T-cell (primary cell): ENCODE results near the gene RPL7A. TPM values are rescaled to one million over a fixed set of nuclear protein-coding genes. Genes with fewer than 3 reads are reported as not detected.
A peak's percentile ranks its signal among the peaks of the same experiment; 100 is the strongest.

ENCODE experiments used
- ATAC-seq, 4 experiments: fragments of 200-7000 bp in 3 of 4; fragments of 150-1000 bp in 1 of 4; cut with Tn5 transposase; replicated peaks in 1 of 4; 1 replicate in 3 of 4; 2 replicates in 1 of 4; pipeline ENCODE4 v1.10.0; 2021; ENCODE audit warnings: moderate library complexity in 3 of 4, mild to moderate bottlenecking in 2 of 4, moderate number of reproducible peaks in 1 of 4
- CTCF ChIA-PET, 2 donors: fragments of 300-600 bp; sonication (Branson Sonifier 250); formaldehyde crosslinking; loops; one replicate each; lab custom pipeline; 2022; ENCODE audit warnings: antibody characterized with exemption in 2 of 2; lab: Charles Lee
- POLR2A ChIA-PET, 2 donors: fragments of 300-600 bp; sonication (Branson Sonifier 250); formaldehyde crosslinking; loops; one replicate each; lab custom pipeline; 2022; ENCODE audit warnings: antibody characterized with exemption in 2 of 2; lab: Charles Lee
- DNase-seq, 35 experiments: peaks; one replicate each; pipeline versions ENCODE4 v3.0.0 to v3.0.0-alpha.2; 2013 to 2023
- H3K27ac ChIP-seq: one replicate; pipeline ENCODE4 v1.5.1; 2013; ENCODE audit warnings: low read length
- H3K27me3 ChIP-seq, 2 experiments: replicated peaks in 1 of 2; 1 replicate in 1 of 2; 2 replicates in 1 of 2; pipeline versions ENCODE4 v1.6.1 to v1.7.0; 2013; ENCODE audit warnings: low read length in 1 of 2, mixed read lengths in 1 of 2; ENCODE audit not compliant: control insufficient read depth in 2 of 2, insufficient read depth in 2 of 2; ENCODE audit errors: extremely low read depth in 1 of 2
- H3K36me3 ChIP-seq, 2 donors: 1 replicate in 1 of 2; 2 replicates in 1 of 2; pipeline versions ENCODE4 v1.6.1 to v1.7.0; 2013; ENCODE audit warnings: low read length in 1 of 2; ENCODE audit not compliant: control insufficient read depth in 2 of 2, insufficient read depth in 1 of 2; ENCODE audit errors: extremely low read depth in 1 of 2
- H3K4me1 ChIP-seq, 2 experiments: 1 replicate in 1 of 2; 2 replicates in 1 of 2; pipeline versions ENCODE4 v1.6.1 to v1.7.0; 2013; ENCODE audit warnings: low read length in 2 of 2, mixed read lengths in 1 of 2; ENCODE audit not compliant: insufficient read depth in 2 of 2, control insufficient read depth in 1 of 2; ENCODE audit errors: extremely low read depth in 1 of 2
- H3K4me3 ChIP-seq, 2 donors: 1 replicate in 1 of 2; 2 replicates in 1 of 2; pipeline versions ENCODE4 v1.5.1 to v1.7.0; 2013; ENCODE audit warnings: mild to moderate bottlenecking in 2 of 2, low read length in 1 of 2, moderate library complexity in 1 of 2; ENCODE audit not compliant: control insufficient read depth in 1 of 2; ENCODE audit errors: extremely low read depth in 1 of 2
- H3K9me3 ChIP-seq: 2 replicates; pipeline ENCODE4 v1.7.0; 2013
- H3K27ac Mint-ChIP-seq, 2 donors: one replicate each; pipeline ENCODE4 v1.8.0; 2020 to 2021; ENCODE audit warnings: mild to moderate bottlenecking in 2 of 2, mixed read lengths in 2 of 2
- H3K27me3 Mint-ChIP-seq, 2 donors: one replicate each; pipeline ENCODE4 v1.8.0; 2021 to 2022; ENCODE audit warnings: mixed read lengths in 2 of 2
- H3K36me3 Mint-ChIP-seq: one replicate; pipeline ENCODE4 v1.8.0; 2021; ENCODE audit warnings: mixed read lengths
- H3K4me1 Mint-ChIP-seq, 3 donors: one replicate each; pipeline ENCODE4 v1.8.0; 2020 to 2022; ENCODE audit warnings: mixed read lengths in 3 of 3, mild to moderate bottlenecking in 1 of 3
- H3K4me3 Mint-ChIP-seq, 3 donors: one replicate each; pipeline ENCODE4 v1.8.0; 2020 to 2022; ENCODE audit warnings: mild to moderate bottlenecking in 3 of 3, mixed read lengths in 3 of 3, moderate library complexity in 3 of 3
- H3K9me3 Mint-ChIP-seq, 3 donors: one replicate each; pipeline ENCODE4 v1.8.0; 2020 to 2022; ENCODE audit warnings: mixed read lengths in 3 of 3
- WGBS: methylation state at CpG from one replicate; pipeline ENCODE4 v1.1.5; 2013; ENCODE audit warnings: missing lambda C conversion rate; ENCODE audit not compliant: insufficient coverage; 5-methylcytosine and 5-hydroxymethylcytosine counted together
- total RNA-seq, 35 experiments: library from RNA in 6 of 35; stranded (reverse) in 6 of 35; fragments of 120-200 nt in 1 of 35; gene quantifications; one replicate each; pipeline versions ENCODE4 v1.2.1 to v1.2.4 and lab custom pipeline; 2013 to 2026

The RPL7A gene
- total RNA-seq, 5 donors from 2014 or later (not counting 1 experiment from before 2014, with no cell fraction given): 2,623 to 2,692 (median 2,659) TPM

- no peaks in the 10 kb centered on the region for H3K27me3 Mint-ChIP-seq
- H3K36me3 ChIP-seq: peaks cover 14 to 70% of the 10 kb centered on the region in 2 donors
- peaks cover 13 to 57% of the 10 kb centered on the region in 2 experiments for H3K4me1 ChIP-seq
- H3K4me3 Mint-ChIP-seq: no peak overlapping the region
- ChIA-PET CTCF (no interaction called here), POLR2A (no interaction called here)
- peaks cover 45 to 60% (median 57%) of the 10 kb centered on the region in 3 donors for H3K4me1 Mint-ChIP-seq
- H3K36me3 Mint-ChIP-seq: peaks cover 36% of the 10 kb centered on the region
- 95% methylated on average over 12 of the region's 12 CpGs for WGBS
- H3K4me3 ChIP-seq: no peak overlapping the region
- H3K27me3 ChIP-seq: peaks cover 0 to 3% of the 10 kb centered on the region in 2 experiments
- ATAC-seq (no peak), DNase-seq (no peak)
- no peak overlapping the region for H3K27ac Mint-ChIP-seq
- H3K27ac ChIP-seq: no peak overlapping the region
- H3K9me3 Mint-ChIP-seq: no peaks in the 10 kb centered on the region
- H3K9me3 ChIP-seq: no peaks in the 10 kb centered on the region
Measured at GRCh38 chr9:133344979-133345378, 3.0 kb upstream of the RPL7A start.

GRCh38 chr9:133345596-133345995, 2.4 kb upstream of the RPL7A start:
- POLR2A ChIA-PET: no interaction called here
- H3K4me1 ChIP-seq: peaks cover 13 to 52% of the 10 kb centered on the region in 2 experiments
- peaks cover 18 to 70% of the 10 kb centered on the region in 2 donors for H3K36me3 ChIP-seq
- peaks cover 36% of the 10 kb centered on the region for H3K36me3 Mint-ChIP-seq
- no peak overlapping the region for H3K4me3 ChIP-seq
- H3K27me3 Mint-ChIP-seq: no peaks in the 10 kb centered on the region
- CTCF ChIA-PET: no interaction called here
- ATAC-seq: no peak
- no peak overlapping the region for H3K27ac ChIP-seq
- DNase-seq: no peak
- H3K4me1 Mint-ChIP-seq: peaks cover 45 to 58% (median 51%) of the 10 kb centered on the region in 3 donors
- H3K9me3 Mint-ChIP-seq: no peaks in the 10 kb centered on the region
- no peaks in the 10 kb centered on the region for H3K9me3 ChIP-seq
- peaks cover 0 to 3% of the 10 kb centered on the region in 2 experiments for H3K27me3 ChIP-seq
- peak overlapping the region in 2 of 3 donors; percentile 50 to 96 for H3K4me3 Mint-ChIP-seq
- no peak overlapping the region for H3K27ac Mint-ChIP-seq
- 98% methylated on average over 4 of the region's 6 CpGs for WGBS

- H3K9me3 ChIP-seq: no peaks in the 10 kb centered on the region
- Mint-ChIP-seq H3K36me3 (peaks cover 34% of the 10 kb centered on the region), H3K27me3 (no peaks in the 10 kb centered on the region), H3K9me3 (no peaks in the 10 kb centered on the region), H3K27ac (peak overlapping the region; percentile 8 to 82), H3K4me1 (peaks cover 41 to 53% (median 46%) of the 10 kb centered on the region in 3 donors), H3K4me3 (peak overlapping the region; percentile 92 to 97 (median 96))
- no peak for DNase-seq
- no peak overlapping the region for H3K27ac ChIP-seq
- H3K4me1 ChIP-seq: peaks cover 13 to 46% of the 10 kb centered on the region in 2 experiments
- no peak for ATAC-seq
- CTCF ChIA-PET: interaction anchor here in 1 of 2 donors (0.6 kb wide), 1 partner anchor 57 kb away, joined by 3 read pairs; no protein-coding TSS in a partner anchor
- POLR2A ChIA-PET: no interaction called here
- WGBS: 91% methylated on average over 10 of the region's 15 CpGs
- H3K4me3 ChIP-seq: no peak overlapping the region
- peaks cover 19 to 70% of the 10 kb centered on the region in 2 donors for H3K36me3 ChIP-seq
- peaks cover 0 to 3% of the 10 kb centered on the region in 2 experiments for H3K27me3 ChIP-seq
Measured at GRCh38 chr9:133346021-133346785, 1.8 kb upstream of the RPL7A start.

GRCh38 chr9:133347515-133347984, 468 bp upstream of the RPL7A start:
- Mint-ChIP-seq H3K27me3 (no peaks in the 10 kb centered on the region), H3K9me3 (no peaks in the 10 kb centered on the region), H3K36me3 (peaks cover 44% of the 10 kb centered on the region), H3K27ac (peak overlapping the region in 1 of 2 donors; percentile 98), H3K4me3 (peak overlapping the region; percentile 92 to 97 (median 96)), H3K4me1 (peaks cover 37 to 44% (median 41%) of the 10 kb centered on the region in 3 donors)
- ChIA-PET CTCF (interaction anchor here (0.6 to 1.7 kb wide), 9 partner anchors 9 to 1109 kb away, joined by 3 to 10 read pairs (median 5); no protein-coding TSS in a partner anchor), POLR2A (interaction anchor here (0.6 to 1.1 kb wide), 2 partner anchors 23 to 112 kb away, joined by 5 to 7 read pairs; no protein-coding TSS in a partner anchor)
- peaks cover 13 to 36% of the 10 kb centered on the region in 2 experiments for H3K4me1 ChIP-seq
- WGBS: 0% methylated on average over 26 of the region's 41 CpGs
- peaks cover 0 to 3% of the 10 kb centered on the region in 2 experiments for H3K27me3 ChIP-seq
- no peaks in the 10 kb centered on the region for H3K9me3 ChIP-seq
- H3K27ac ChIP-seq: peak overlapping the region; percentile 95
- DNase-seq (peak in 25 of 35 experiments; percentile 13 to 73 (median 35)), ATAC-seq (peak; percentile 46 to 60 (median 52))
- peaks cover 14 to 74% of the 10 kb centered on the region in 2 donors for H3K36me3 ChIP-seq
- peak overlapping the region; percentile 94 to 100 for H3K4me3 ChIP-seq

GRCh38 chr9:133348718-133349573, 928 bp downstream of the RPL7A start:
- 16% methylated on average over 23 of the region's 25 CpGs for WGBS
- no peak for ATAC-seq
- Mint-ChIP-seq H3K4me3 (peak overlapping the region; percentile 92 to 97 (median 96)), H3K4me1 (peaks cover 45 to 48% (median 45%) of the 10 kb centered on the region in 3 donors), H3K27me3 (no peaks in the 10 kb centered on the region), H3K9me3 (no peaks in the 10 kb centered on the region), H3K27ac (peak overlapping the region; percentile 92 to 98), H3K36me3 (peaks cover 48% of the 10 kb centered on the region)
- CTCF ChIA-PET: interaction anchor here (0.6 to 1.7 kb wide), 8 partner anchors 8 to 205 kb away, joined by 3 to 10 read pairs (median 4); partner anchors contain the start of gene SURF6 (in 1 of the 2)
- H3K27me3 ChIP-seq: peaks cover 0 to 3% of the 10 kb centered on the region in 2 experiments
- peaks cover 14 to 71% of the 10 kb centered on the region in 2 donors for H3K36me3 ChIP-seq
- H3K9me3 ChIP-seq: no peaks in the 10 kb centered on the region
- DNase-seq: no peak
- peak overlapping the region; percentile 95 for H3K27ac ChIP-seq
- H3K4me1 ChIP-seq: peaks cover 13 to 36% of the 10 kb centered on the region in 2 experiments
- H3K4me3 ChIP-seq: peak overlapping the region; percentile 94 to 100
- POLR2A ChIA-PET: interaction anchor here in 1 of 2 donors (1.1 kb wide), 1 partner anchor 22 kb away, joined by 5 read pairs; no protein-coding TSS in a partner anchor
